Left ventricle myocardium superior (tissue), 1 donor: ENCODE results near the gene UBE2N. TPM values are rescaled to one million over a fixed set of nuclear protein-coding genes. Genes with fewer than 3 reads are reported as not detected.
"Not testable (repeated sequence)": the region's sequence is repeated elsewhere in the genome, so short reads cannot be mapped to it uniquely, and the experiment has no call there.

Experiments used
- ATAC-seq: fragments of 200-7000 bp; cut with Tn5 transposase; one replicate; pipeline ENCODE4 v1.9.1; 2020; ENCODE audit warnings: mild to moderate bottlenecking, moderate library complexity
- DNase-seq: peaks from one replicate; pipeline ENCODE4 v3.0.0-alpha.2; 2020
- intact Hi-C: fragments of 100-400 bp; cut with micrococcal nuclease; formaldehyde crosslinking; loops from one replicate; pipeline ENCODE4 v1.11.0; 2022
- total RNA-seq: library from RNA; stranded (reverse); fragmentation: NEBNext Ultra II Directional; extraction: Animal tissue kit (Norgen Biotek cat#: 25700); gene quantifications from one replicate; pipeline ENCODE4 v1.2.1, GENCODE V29; 2021
- donor health status: DM: no; HTN: yes; CAD: no; lungs with severe emphysema.

Gene UBE2N
- total RNA-seq, 1 donor from 2014 or later, result 84.5 TPM

DNA sequence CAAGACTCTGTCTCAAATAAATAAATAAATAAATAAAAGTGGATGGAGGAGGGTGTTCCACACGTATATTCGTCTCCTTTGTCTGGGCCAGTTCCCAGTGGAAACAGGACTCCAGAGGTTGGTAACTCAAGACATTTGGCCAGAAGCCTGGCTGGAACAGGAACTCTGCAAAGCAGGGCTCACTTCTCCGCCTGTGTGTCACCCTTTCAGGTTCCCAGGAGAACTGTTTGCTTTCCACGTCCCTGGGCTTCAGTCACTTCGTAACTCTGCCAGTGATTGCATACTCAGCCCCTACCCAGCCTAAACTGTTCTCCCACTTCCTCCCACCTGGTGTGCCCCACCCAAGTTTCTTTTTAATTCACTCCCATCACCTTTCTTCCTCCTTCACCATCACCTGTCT lies 7.0 kb upstream of the UBE2N start:
- intact Hi-C loops, result no loop called here
- no peak for DNase-seq
- peak; percentile 26 for ATAC-seq

DNA sequence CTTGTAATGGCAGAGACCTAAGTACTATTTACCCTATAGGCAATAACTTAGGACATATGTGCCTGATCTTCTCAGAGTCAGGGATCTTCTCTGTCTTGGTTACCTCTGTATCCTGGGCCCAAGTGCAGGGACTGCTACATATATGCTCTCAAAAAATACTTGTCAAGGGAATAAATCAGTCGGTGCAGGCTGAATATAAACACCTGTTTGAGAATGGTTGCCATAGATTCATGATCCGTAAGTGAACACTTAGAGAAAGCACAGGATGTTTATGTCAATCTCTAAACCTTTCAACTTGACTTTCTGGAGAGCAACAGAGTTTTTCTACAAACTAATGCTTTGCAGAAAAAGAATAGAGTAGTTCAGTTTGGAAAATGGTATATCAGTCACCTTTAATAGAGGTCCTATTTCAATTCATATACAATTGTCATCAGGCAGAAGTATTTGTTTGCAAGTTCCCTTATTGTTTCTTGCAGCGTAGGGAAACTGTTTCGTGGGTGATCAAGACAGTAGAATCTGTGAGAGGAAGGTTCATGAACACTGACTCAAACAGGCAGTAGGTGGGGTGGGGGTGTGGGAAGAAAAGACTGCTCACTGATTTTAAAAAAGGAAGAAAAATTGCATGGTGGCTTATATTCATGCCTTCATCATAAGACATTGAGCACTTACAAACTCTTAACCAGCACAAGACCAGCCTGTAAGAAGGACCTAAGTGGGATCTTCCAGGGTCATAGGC lies 6.0 kb upstream of the UBE2N start:
- ATAC-seq (no peak), DNase-seq (no peak)
- intact Hi-C loops, result no loop called here

DNA sequence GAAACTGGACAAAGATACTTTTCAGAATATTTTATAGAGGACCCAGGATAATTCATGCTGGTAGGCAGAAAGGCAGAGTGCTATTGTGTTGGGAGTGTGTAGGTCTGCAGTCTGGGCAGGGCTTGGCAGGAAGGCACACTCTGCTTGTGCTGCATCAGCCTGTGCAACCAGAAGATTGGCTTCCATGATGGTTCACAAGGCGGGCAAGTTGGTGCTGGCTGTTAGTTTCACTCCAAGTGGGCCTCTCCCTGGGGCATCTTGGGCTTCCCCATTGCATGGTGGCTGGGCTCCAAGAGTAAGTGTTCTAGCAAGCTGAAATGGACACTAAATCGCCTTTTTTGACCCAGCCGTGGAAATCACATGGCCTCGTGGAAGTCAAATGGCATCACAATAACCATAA lies 1.8 kb upstream of the UBE2N start:
- DNase-seq, result no peak
- intact Hi-C loops, result no loop called here
- ATAC-seq, result no peak

DNA sequence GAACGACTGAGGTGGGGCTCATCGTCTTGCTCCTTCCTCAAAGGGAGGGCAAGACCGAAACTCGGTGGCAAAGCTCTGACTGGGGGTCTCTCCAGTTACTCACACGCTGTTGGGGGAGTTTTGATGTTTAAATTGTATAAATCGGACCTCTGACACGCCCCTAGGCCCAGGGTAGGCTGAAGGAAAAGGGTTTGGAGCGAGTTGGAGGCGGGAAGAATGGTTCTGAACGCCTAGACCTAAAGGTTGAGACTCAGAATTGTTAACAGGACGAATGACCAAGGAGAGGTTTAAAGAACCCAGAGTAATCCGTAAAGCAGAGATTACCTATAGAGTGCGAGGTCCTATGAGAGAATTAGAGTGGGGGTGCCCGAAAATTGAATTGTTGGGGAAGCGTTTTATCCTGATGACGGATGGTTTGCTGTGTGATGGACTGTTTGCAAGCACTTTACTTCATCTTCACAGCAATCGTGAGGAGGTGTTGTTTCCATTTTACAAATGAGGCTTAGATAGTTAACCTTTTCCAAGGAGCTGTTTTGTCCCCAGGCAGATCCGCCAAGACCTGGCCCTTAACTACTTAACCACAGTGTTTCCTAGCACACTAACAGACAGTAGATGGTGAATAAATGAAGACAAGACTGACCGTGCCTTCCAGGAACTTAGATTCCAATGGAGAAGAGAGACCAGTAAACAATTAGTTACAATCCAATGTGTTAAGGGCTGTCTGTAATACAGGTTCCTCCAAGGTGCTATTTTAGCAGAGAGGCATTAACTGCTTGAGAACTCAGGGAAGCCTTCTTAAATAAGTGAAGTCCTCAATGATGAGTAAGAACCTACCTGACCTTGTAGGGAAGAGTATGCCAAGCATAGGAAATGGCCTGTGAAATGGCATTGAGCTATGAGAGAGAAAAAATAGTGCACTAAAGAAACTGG lies 929 bp upstream of the UBE2N start:
- ATAC-seq, result peak; percentile 0
- DNase-seq, result no peak
- intact Hi-C loops, result no loop called here

DNA sequence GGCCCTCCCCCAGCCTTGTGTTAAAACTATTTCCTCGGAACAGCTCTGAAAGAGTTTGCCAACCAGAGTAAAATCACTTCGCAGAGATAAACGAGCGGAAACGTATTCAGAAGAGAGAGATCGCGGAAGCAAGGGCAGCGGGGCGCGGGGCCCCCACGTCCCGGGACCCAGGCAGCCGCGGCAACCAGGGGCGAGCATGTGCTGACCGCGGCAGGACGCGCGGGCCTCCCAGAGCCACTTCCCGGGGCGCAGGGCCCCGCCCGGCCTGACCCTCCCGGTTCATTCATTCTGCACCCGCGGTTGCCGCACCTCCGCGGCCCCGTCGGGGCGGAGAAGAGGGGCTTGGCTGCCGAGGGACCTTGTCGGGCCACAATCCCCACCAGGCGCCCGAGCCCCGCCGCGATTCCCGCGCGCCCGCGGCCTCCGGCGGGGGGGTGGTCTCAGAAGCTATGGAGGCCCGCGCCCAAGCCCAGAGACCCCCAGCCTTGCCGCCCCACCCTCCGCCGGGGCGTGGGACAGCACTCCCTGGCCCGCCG lies 598 bp downstream of the UBE2N start:
- ATAC-seq (peak; percentile 14), DNase-seq (peak; percentile 60)
- intact Hi-C loops, result no loop called here

DNA sequence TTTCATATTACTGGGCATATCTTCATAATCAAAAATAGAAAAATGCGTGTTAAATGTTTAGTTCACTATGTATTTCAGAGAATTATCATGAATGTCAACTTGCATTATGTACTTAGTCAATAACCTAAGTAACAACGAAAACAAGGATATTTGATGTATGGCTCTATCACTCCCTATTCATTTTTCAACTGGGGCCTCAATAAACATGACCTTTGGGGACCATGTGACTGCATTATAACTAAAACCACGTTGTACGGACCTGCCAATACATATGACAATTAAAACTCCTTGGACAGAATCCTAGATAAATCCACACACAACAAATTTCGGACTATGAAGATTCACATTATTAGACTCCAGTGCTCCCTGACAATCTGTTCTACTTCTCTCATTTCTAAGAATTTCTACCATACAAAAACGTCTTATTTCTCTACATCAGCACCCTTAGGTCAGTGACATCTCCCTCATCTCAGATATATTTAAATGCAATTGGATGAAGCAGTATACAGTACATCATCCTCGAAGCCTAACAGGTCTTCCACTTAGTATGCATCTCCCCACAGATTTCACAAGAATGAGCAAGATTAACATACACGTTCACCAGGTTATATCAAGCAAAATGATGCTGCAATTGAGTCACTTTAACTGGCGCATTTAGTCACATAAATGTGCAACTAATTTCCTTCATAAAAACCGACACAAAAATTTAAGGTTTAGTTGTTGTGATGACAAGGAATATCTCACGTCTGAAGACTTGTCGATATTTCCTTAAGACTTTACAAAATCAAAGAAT lies 1.5 kb downstream of the UBE2N start:
- intact Hi-C loops, result no loop called here

DNA sequence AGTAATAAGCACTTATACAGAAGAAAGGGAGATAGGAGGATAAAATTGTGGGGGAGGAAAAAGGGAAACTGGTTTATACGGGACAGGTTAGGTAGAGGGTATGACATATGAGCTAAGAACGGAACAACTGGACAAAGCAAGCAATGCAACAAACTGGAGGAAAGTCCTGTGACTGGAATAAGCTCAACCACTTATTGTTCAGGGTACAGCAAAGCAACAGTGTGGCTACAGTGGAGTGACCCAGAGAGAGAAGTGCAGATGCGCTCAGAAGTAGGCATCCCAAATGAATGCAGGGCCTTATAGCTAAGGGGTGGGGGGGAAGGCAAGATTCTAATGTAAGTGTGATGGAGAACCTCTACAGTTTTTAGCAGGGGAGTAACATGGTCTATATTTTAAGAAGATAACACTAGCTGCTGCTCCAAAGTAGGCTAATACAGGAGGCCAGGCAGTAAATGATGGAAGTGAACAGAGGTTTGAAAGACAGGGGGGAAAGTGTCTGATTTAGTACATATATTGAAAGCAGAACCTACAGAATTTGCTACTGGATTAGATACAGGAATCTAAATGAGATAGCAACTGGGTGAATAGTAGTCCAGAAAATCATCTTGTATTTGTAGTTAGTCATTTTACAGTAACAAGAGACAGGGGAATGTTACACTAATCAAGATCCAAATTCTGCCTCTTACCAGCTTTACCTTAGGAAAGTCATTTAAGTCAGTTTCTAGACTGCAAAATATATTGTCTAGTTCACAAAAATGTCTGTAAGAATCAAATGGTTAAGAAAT lies 3.3 kb downstream of the UBE2N start:
- ATAC-seq, result no peak
- intact Hi-C loops, result no loop called here
- no peak for DNase-seq

More for the DNA sequence above, 1.5 kb downstream of the UBE2N start:
- DNase-seq (no peak), ATAC-seq (no peak)

DNA sequence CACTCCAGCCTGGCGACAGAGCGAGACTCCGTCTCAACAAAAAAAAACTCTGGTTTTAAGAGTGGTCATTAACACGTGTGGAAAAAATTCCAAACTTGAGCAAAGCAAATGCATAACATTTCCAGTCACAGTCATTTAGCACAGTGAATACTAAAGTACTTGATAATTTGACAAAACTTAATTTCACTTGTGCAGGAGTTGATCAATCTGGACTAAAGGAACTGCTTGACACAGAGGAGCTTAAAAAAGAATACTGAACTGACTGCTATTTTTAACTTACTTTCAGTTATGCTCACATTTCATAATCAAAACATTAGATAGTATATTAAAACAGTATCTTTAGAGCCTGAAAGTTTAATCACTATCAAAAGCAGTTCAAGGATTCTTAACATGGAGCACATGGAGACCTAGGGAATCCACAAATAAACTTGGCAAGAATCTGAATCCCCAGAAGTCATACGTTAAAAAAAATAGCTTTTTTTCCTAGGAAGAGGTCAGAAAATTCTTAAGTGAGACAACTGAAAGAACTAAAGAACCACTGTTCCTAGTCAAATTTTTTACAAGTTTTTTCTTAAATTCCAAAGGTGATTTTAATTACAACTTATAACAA lies 7.4 kb downstream of the UBE2N start:
- DNase-seq (no peak), ATAC-seq (peak; percentile 50)
- intact Hi-C loops, result no loop called here

DNA sequence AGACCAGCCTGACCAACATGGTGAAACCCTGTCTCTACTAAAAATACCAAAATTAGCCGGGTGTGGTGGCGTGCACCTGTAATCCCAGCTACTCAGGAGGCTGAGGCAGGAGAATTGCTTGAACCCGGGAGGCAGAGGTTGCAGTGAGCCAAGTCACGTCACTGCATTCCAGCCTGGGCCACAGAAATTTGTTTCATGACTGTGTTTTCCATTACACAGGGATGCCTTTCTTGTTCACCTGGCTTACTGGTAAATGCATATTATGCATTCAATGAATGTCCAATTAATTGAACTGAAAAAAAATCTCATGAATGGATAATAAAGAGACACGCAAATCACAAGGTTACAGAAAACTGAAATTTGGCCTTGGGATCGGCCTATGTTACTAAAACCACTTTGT lies 9.7 kb downstream of the UBE2N start:
- intact Hi-C loops, ATAC-seq, DNase-seq: not testable (repeated sequence)

DNA sequence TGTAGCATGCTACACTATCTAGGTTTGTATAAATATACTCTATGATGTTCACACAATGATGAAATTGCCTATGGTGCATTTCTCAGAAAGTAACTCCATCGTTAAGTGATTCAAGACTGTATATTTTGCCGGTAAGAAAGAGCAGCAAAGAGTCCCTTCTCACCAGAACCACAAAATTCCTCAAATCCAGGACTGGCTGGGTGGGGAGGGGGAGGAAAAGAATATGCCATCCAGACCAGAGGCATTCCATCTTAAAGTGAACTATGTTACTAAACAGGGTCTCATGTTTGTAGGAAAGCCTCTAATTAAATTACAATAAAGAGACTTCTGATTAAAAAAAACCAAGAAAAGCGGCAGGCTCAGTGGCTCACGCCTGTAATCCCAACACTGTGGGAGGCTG lies 11.5 kb downstream of the UBE2N start:
- DNase-seq, result no peak
- intact Hi-C loops, result no loop called here
- no peak for ATAC-seq

DNA sequence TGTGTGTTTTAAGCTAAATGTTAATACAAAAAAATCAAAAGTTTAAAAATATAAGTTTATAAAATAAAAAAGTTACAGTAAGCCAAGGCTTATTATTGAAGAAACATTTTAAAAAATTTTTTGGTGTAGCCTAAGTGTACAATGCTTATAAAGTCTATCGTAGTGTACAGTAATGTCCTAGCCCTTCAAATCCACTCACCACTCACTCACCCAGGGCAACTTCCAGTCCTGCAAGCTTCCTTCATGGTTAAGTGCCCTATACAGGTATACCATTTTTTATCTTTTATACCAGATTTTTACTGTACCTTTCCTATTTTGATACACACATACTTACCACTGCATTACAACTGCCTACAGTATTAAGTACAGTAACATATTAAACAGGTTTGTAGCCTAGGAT lies 11.9 kb downstream of the UBE2N start:
- DNase-seq (no peak), ATAC-seq (no peak)
- intact Hi-C loops, result no loop called here

DNA sequence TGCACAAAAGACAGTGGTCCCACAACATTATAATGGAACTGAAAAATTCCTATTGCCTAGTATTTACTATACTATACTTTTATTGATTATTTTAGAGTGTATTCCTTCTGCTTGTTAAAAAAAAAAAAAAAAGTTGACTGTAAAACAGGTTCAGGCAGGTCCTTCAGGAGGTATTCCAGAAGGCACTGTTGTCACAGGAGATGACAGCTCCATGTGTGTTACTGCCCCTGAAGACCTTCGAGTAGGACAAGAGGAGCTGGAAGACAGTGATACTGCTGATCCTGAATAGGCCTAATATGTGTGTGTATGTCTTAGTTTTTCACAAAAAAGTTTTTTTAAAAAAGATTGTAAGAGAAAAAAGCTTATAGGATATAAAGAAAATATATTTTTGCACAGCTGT lies 12.3 kb downstream of the UBE2N start:
- DNase-seq, result no peak
- intact Hi-C loops, result no loop called here
- no peak for ATAC-seq

DNA sequence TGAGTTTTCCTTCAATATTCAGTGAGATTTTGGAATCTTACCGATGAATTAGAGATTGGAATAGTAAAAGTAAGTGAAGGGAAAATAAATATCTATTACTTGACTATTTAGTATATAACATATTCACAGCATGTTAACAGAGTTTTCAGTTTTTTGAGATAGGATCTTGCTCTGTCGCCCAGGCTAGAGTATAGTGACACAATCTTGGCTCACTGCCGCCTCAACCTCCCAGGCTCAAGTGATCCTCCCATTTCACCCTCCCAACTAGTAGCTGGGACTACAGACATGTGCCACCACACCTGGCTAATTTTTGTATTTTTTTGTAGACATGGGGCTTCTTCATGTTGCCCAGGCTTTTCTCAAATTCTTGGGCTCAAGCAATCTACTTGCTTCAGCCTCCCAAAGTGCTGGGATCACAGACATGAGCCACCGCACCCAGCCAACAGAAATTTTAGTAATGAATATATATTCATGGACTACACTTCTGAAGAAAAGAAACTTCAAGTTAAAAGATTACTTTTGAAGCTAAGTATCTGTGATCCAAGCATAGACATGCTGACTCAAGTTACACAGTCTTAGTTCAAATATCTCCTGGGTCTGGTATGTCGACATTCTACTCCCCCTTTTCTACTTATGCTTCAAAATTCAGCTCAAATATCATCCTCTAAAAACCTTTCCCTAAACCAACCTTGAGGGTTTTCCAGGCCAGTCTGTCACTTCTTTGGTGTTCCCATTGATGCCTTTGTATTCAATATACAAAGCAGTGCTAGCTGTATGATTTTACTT lies 13.8 kb downstream of the UBE2N start:
- DNase-seq, result no peak
- intact Hi-C loops, result no loop called here
- ATAC-seq, result peak; percentile 48

DNA sequence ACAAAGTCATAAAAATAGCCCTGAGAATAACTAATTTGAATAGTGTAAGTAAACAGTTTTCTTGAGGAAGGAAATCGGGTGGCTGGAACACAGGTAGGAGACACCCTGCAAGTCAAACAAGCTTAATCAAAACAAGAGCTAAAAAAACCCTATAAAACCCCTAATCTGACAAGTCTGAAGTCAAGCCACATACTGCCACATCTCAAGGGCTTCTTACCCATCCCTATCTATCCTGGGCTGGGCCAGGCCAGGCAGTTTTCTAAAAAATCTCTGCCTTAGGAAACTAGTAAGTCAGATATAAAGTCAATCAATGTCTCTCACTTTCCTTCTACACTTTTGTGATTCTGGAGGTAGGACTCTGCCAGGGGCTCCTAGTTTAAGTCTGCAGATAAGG lies 15.3 kb downstream of the UBE2N start:
- intact Hi-C loops, result no loop called here
- ATAC-seq (no peak), DNase-seq (no peak)

DNA sequence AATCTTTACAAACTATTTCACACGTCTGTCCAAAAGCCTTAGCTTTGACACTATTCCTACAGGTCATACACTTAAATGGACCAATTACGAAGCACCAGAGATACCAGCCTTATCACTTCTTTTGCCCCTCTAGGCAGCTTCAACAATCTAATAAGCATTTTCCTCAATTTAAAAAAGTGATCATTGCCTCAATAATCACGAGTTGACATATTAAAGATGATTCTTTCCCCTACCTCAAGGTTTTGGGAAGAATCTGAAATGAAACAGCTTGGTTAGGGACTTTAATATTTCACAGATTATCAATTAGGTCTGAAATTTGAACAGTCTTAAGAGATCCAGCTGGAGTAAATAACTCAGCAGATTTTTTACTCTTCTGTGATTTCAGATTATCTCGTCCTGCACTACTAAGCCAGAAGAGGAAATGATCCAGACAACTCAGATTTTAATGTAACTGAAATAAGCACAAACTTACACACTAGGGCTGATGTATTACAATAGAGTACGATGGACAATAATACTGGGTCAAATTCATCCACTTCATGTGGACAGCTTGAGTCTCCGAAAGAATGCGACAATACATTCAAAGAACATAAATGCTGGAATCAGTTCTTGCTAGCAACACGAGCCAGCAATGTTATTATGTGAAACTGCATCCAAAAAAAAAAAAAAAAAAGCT lies 15.9 kb downstream of the UBE2N start:
- DNase-seq, result no peak
- ATAC-seq, result no peak
- intact Hi-C loops, result no loop called here

DNA sequence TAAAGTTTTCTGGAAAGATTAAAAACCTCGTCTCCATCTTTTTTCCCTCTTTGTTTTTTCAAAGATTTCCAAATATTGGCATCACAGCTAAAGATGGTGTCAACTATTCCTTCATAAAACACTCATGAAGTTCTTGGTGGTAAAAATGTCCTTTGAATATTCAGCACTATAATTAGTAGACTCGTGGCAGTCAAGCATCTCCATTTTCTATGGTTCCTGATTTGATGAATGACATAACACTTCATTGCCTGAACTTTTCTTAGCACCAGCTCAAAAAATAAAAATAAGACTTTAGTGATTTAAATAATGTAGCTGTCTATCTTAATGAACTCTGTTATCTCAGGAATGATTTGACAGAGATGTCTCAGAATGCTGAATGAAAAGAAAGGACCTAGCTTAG lies 19.7 kb downstream of the UBE2N start:
- intact Hi-C loops, result loop anchor here (5.0 kb wide), 1 partner anchor 435 kb away; no protein-coding TSS in a partner anchor
- no peak for DNase-seq
- no peak for ATAC-seq
